Astrocyte (in vitro differentiated cells and primary cell): ENCODE measurements around the gene SLC7A10. TPM values are rescaled to one million over a fixed set of nuclear protein-coding genes. Genes with fewer than 3 reads are reported as not detected.

Source experiments
- DNase-seq: peaks from one replicate; pipeline ENCODE4 v3.0.0-alpha.2; 2010; ENCODE audit warnings: low read depth
- FAIRE-seq: peaks from 2 replicates; lab custom pipeline; 2011; peaks lifted over from hg19 to GRCh38; lab: Jason Lieb, UNC
- H2AFZ ChIP-seq: 2 replicates; pipeline ENCODE4 v1.6.0; 2012; ENCODE audit warnings: low read depth, low read length, inconsistent platforms
- H3K27ac ChIP-seq: 2 replicates; pipeline ENCODE4 v1.5.1; 2011; ENCODE audit warnings: low read depth, low read length, inconsistent platforms
- H3K27me3 ChIP-seq: 2 replicates; pipeline ENCODE4 v1.6.0; 2011; ENCODE audit warnings: low read length, inconsistent platforms; ENCODE audit not compliant: insufficient read depth
- H3K36me3 ChIP-seq: 2 replicates; pipeline ENCODE4 v1.5.1; 2011; ENCODE audit warnings: low read length, inconsistent platforms; ENCODE audit not compliant: insufficient read depth
- H3K4me1 ChIP-seq: 2 replicates; pipeline ENCODE4 v1.5.1; 2011; ENCODE audit warnings: low read length, inconsistent platforms; ENCODE audit not compliant: insufficient read depth
- H3K4me2 ChIP-seq: 2 replicates; pipeline ENCODE4 v1.6.0; 2012; ENCODE audit warnings: low read length, inconsistent platforms
- H3K4me3 ChIP-seq: 2 replicates; pipeline ENCODE4 v1.5.1; 2011; ENCODE audit warnings: low read depth, mild to moderate bottlenecking, low read length, inconsistent platforms; ENCODE audit not compliant: insufficient read depth
- H3K79me2 ChIP-seq: 2 replicates; pipeline ENCODE4 v1.6.0; 2012; ENCODE audit warnings: mild to moderate bottlenecking, low read length, inconsistent platforms; ENCODE audit not compliant: insufficient read depth
- H3K9ac ChIP-seq: 2 replicates; pipeline ENCODE4 v1.6.0; 2012; ENCODE audit warnings: mild to moderate bottlenecking, low read length, inconsistent platforms
- H3K9me3 ChIP-seq: 2 replicates; pipeline ENCODE4 v1.5.1; 2012; ENCODE audit warnings: low read depth, mild to moderate bottlenecking, low read length, inconsistent platforms; ENCODE audit not compliant: insufficient read depth
- H4K20me1 ChIP-seq: 2 replicates; pipeline ENCODE4 v1.6.0; 2012; ENCODE audit warnings: low read length, inconsistent platforms; ENCODE audit not compliant: insufficient read depth
- H3K27ac Mint-ChIP-seq: one replicate; pipeline ENCODE4 v1.8.0; 2021; ENCODE audit warnings: mild to moderate bottlenecking, mixed read lengths; ENCODE audit not compliant: unreplicated experiment
- H3K27me3 Mint-ChIP-seq: one replicate; pipeline ENCODE4 v1.8.0; 2021; ENCODE audit warnings: low read depth, mixed read lengths; ENCODE audit not compliant: unreplicated experiment
- H3K36me3 Mint-ChIP-seq: one replicate; pipeline ENCODE4 v1.8.0; 2021; ENCODE audit warnings: low read depth, mixed read lengths; ENCODE audit not compliant: unreplicated experiment
- H3K4me1 Mint-ChIP-seq: one replicate; pipeline ENCODE4 v1.8.0; 2021; ENCODE audit warnings: low read depth, mixed read lengths; ENCODE audit not compliant: unreplicated experiment
- H3K4me3 Mint-ChIP-seq: one replicate; pipeline ENCODE4 v1.8.0; 2021; ENCODE audit warnings: mild to moderate bottlenecking, moderate library complexity, mixed read lengths; ENCODE audit not compliant: unreplicated experiment
- H3K9me3 Mint-ChIP-seq: one replicate; pipeline ENCODE4 v1.8.0; 2021; ENCODE audit warnings: mild to moderate bottlenecking, mixed read lengths; ENCODE audit not compliant: unreplicated experiment
- EZH2 ChIP-seq: IDR thresholded peaks from 2 replicates; pipeline ENCODE4 v1.6.1; 2012; ENCODE audit warnings: mild to moderate bottlenecking, low read length, inconsistent platforms; ENCODE audit not compliant: insufficient read depth
- total RNA-seq: library from RNA; stranded (reverse); gene quantifications from 2 replicates; pipeline ENCODE4 v1.2.1, GENCODE V29; 2021
- TF ChIP-seq, protein P1 (sequence below): IDR thresholded peaks from 2 replicates; pipeline ENCODE4 v1.5.1; 2011; ENCODE audit warnings: low read depth, mild to moderate bottlenecking, inconsistent platforms, low read length, moderate library complexity; ENCODE audit not compliant: insufficient read depth

The SLC7A10 gene
- total RNA-seq, 1 donor from 2014 or later = 0.61 TPM

- Mint-ChIP-seq H3K27ac (no peak overlapping the region), H3K9me3 (no peaks in the 10 kb centered on the region), H3K4me3 (no peak overlapping the region), H3K4me1 (peaks cover 2% of the 10 kb centered on the region), H3K36me3 (no peaks in the 10 kb centered on the region), H3K27me3 (peaks cover 20% of the 10 kb centered on the region)
- Histone ChIP-seq H3K79me2 (no peaks in the 10 kb centered on the region), H3K4me3 (no peak overlapping the region), H4K20me1 (peaks cover 24% of the 10 kb centered on the region), H3K36me3 (no peaks in the 10 kb centered on the region), H3K9me3 (no peaks in the 10 kb centered on the region), H2AFZ (no peak overlapping the region), H3K27me3 (no peaks in the 10 kb centered on the region), H3K4me2 (no peak overlapping the region), H3K9ac (no peak overlapping the region), H3K4me1 (no peaks in the 10 kb centered on the region), H3K27ac (no peak overlapping the region)
- DNase-seq (no peak), FAIRE-seq (no peak)
- TF ChIP-seq, protein P1, sequence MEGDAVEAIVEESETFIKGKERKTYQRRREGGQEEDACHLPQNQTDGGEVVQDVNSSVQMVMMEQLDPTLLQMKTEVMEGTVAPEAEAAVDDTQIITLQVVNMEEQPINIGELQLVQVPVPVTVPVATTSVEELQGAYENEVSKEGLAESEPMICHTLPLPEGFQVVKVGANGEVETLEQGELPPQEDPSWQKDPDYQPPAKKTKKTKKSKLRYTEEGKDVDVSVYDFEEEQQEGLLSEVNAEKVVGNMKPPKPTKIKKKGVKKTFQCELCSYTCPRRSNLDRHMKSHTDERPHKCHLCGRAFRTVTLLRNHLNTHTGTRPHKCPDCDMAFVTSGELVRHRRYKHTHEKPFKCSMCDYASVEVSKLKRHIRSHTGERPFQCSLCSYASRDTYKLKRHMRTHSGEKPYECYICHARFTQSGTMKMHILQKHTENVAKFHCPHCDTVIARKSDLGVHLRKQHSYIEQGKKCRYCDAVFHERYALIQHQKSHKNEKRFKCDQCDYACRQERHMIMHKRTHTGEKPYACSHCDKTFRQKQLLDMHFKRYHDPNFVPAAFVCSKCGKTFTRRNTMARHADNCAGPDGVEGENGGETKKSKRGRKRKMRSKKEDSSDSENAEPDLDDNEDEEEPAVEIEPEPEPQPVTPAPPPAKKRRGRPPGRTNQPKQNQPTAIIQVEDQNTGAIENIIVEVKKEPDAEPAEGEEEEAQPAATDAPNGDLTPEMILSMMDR = no peak
- TF ChIP-seq EZH2 = no peak
These were observed 24.2 kb downstream of the SLC7A10 start for GRCh38 chr19:33201473-33201872.

GRCh38 chr19:33199441-33200265, 26.0 kb downstream of the SLC7A10 start:
- no peaks in the 10 kb centered on the region for H3K9me3 ChIP-seq
- H4K20me1 ChIP-seq = peaks cover 34% of the 10 kb centered on the region
- Mint-ChIP-seq H3K9me3 (no peaks in the 10 kb centered on the region), H3K27ac (no peak overlapping the region), H3K36me3 (no peaks in the 10 kb centered on the region), H3K27me3 (peaks cover 20% of the 10 kb centered on the region), H3K4me1 (peaks cover 3% of the 10 kb centered on the region), H3K4me3 (no peak overlapping the region)
- H3K4me2 ChIP-seq = no peak overlapping the region
- TF ChIP-seq EZH2 = no peak
- TF ChIP-seq, protein P1 = no peak
- no peak overlapping the region for H3K4me3 ChIP-seq
- no peak overlapping the region for H3K9ac ChIP-seq
- DNase-seq (no peak), FAIRE-seq (no peak)
- no peak overlapping the region for H3K27ac ChIP-seq
- peaks cover 4% of the 10 kb centered on the region for H3K4me1 ChIP-seq
- H3K27me3 ChIP-seq = no peaks in the 10 kb centered on the region
- no peaks in the 10 kb centered on the region for H3K36me3 ChIP-seq
- H2AFZ ChIP-seq = no peak overlapping the region
- H3K79me2 ChIP-seq = peaks cover 6% of the 10 kb centered on the region

DNA sequence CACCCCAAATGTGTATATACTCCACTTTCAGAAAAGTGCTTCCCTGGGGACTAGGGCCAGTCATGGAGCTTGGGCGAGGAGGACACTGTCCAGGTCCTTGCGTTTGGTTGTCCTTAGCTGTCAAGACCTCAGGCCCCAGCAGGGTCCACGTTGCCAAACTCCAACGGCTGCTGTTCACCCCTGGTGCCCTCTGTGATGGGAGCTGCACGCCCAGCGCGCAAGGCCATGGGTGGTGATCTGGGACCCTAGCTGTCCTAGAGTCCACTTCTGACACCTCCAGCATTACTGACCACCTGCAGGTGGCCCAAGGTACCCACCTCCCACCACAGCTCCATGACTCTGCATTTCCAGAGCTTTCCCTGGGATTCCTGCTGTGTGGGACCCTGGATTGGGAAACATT, 27.5 kb downstream of the SLC7A10 start:
- Histone ChIP-seq H3K27ac (no peak overlapping the region), H3K9ac (no peak overlapping the region), H3K36me3 (no peaks in the 10 kb centered on the region), H4K20me1 (peaks cover 32% of the 10 kb centered on the region), H3K27me3 (peaks cover 2% of the 10 kb centered on the region), H3K4me1 (peaks cover 4% of the 10 kb centered on the region), H3K4me3 (no peak overlapping the region), H3K79me2 (peaks cover 6% of the 10 kb centered on the region), H3K4me2 (no peak overlapping the region), H2AFZ (no peak overlapping the region), H3K9me3 (no peaks in the 10 kb centered on the region)
- H3K4me3 Mint-ChIP-seq = no peak overlapping the region
- FAIRE-seq = no peak
- TF ChIP-seq, protein P1 = no peak
- no peak for TF ChIP-seq EZH2
- peaks cover 22% of the 10 kb centered on the region for H3K27me3 Mint-ChIP-seq
- H3K27ac Mint-ChIP-seq = no peak overlapping the region
- no peaks in the 10 kb centered on the region for H3K9me3 Mint-ChIP-seq
- no peak for DNase-seq
- H3K4me1 Mint-ChIP-seq = peaks cover 3% of the 10 kb centered on the region
- no peaks in the 10 kb centered on the region for H3K36me3 Mint-ChIP-seq
